Upper lobe of right lung (tissue), 1 donor: ENCODE measurements around the gene BICDL1. TPM values are rescaled to one million over a fixed set of nuclear protein-coding genes. Genes with fewer than 3 reads are reported as not detected.

Source experiments
- ATAC-seq: fragments of 200-7000 bp; cut with Tn5 transposase; one replicate; pipeline ENCODE4 v1.9.1; 2020; ENCODE audit warnings: mild to moderate bottlenecking, moderate library complexity
- DNase-seq: peaks from one replicate; pipeline ENCODE4 v3.0.0-alpha.2; 2020
- H3K27ac ChIP-seq: fragments of 200-600 bp; one replicate; pipeline ENCODE4 v1.8.0; 2022
- H3K27me3 ChIP-seq: fragments of 200-600 bp; one replicate; pipeline ENCODE4 v1.8.0; 2022; ENCODE audit warnings: mild to moderate bottlenecking
- H3K36me3 ChIP-seq: fragments of 200-600 bp; one replicate; pipeline ENCODE4 v1.8.0; 2022
- H3K4me1 ChIP-seq: fragments of 200-600 bp; one replicate; pipeline ENCODE4 v1.8.0; 2022
- H3K4me3 ChIP-seq: fragments of 200-600 bp; one replicate; pipeline ENCODE4 v1.8.0; 2022; ENCODE audit warnings: mild to moderate bottlenecking
- H3K9me3 ChIP-seq: fragments of 200-600 bp; one replicate; pipeline ENCODE4 v1.8.0; 2022
- intact Hi-C: fragments of 100-400 bp; cut with DNase I; formaldehyde crosslinking; loops from one replicate; pipeline ENCODE4 v1.11.0; 2022
- total RNA-seq: library from RNA; stranded (reverse); fragmentation: NEBNext Ultra II Directional; extraction: Animal tissue kit (Norgen Biotek cat#: 25700); gene quantifications from one replicate; pipeline ENCODE4 v1.2.1, GENCODE V29; 2021
- TF ChIP-seq, protein P1 (sequence below): fragments of 200-600 bp; IDR thresholded peaks from one replicate; pipeline ENCODE4 v1.8.0; 2022; ENCODE audit warnings: antibody characterized with exemption
- donor health status: DM: no; HTN: yes; CAD: no; lungs with severe emphysema.

Gene BICDL1
- total RNA-seq, 1 donor from 2014 or later: 20.6 TPM

DNA sequence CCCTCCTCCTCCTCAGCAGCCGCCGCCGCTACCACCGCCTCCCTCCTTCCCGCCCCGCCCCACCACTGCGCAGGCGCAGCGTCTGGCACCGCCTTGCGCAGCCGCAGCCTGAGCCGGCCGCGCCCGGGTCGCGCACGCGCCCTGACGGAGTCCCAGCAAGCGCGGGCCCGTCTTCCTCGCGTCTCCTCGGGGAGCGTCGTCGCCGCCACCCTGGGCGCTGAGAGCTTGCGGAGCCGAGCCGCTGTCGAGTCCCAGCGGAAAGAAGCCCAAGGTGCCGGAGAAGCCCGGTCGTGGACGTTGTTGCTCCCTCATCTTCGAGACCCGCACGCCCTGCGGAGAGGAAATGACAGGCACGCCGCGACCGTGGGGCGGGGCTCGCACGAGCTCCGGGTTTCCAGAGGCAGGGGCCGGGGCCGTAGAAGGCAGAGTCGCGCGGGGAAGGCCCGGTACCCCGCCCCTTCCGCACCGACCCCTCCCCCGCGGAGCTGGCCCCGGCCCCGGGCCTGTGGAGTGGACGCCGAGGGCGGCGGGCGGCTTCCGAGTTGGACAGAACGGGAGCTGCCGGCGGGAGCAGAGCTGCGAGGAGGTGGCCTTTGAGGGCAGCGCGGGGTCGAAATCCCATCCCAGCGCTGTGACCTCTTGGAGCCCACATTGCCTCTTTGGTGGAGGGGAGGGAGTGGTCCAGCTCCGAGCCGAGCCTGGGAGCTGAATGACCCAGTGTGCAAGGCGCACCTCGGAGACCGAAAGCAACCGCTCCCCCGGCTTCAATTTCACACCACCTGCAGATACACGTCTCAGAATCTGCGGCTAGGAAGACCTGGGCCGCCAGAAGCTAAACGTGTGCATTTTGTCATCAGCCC, 128.0 kb downstream of the BICDL1 start:
- Histone ChIP-seq H3K4me1 (peaks cover 38% of the 10 kb centered on the region), H3K27ac (peak overlapping the region; percentile 96), H3K9me3 (no peaks in the 10 kb centered on the region), H3K36me3 (peaks cover 17% of the 10 kb centered on the region), H3K27me3 (no peaks in the 10 kb centered on the region), H3K4me3 (peak overlapping the region; percentile 87)
- TF ChIP-seq, protein P1, sequence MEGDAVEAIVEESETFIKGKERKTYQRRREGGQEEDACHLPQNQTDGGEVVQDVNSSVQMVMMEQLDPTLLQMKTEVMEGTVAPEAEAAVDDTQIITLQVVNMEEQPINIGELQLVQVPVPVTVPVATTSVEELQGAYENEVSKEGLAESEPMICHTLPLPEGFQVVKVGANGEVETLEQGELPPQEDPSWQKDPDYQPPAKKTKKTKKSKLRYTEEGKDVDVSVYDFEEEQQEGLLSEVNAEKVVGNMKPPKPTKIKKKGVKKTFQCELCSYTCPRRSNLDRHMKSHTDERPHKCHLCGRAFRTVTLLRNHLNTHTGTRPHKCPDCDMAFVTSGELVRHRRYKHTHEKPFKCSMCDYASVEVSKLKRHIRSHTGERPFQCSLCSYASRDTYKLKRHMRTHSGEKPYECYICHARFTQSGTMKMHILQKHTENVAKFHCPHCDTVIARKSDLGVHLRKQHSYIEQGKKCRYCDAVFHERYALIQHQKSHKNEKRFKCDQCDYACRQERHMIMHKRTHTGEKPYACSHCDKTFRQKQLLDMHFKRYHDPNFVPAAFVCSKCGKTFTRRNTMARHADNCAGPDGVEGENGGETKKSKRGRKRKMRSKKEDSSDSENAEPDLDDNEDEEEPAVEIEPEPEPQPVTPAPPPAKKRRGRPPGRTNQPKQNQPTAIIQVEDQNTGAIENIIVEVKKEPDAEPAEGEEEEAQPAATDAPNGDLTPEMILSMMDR: no peak
- DNase-seq (peak; percentile 98), ATAC-seq (peak; percentile 96)
- intact Hi-C loops: no loop called here

DNA sequence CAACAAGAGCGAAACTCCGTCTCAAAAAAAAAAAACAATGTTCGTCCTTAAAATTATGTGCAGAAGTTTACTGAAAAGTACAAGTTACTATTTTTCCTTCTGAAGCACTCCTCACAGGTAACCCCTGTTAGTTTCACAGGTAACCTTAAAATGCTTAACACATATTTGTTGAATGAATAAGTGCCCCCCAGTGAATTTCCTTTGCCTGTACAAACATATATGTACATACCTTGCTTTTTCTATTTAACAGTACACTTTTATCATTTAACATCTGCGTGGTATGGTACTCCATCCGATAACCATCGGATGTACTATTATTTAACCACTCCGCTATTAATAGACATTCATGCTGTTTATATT, 128.9 kb downstream of the BICDL1 start:
- no peak for DNase-seq
- H3K4me1 ChIP-seq: peaks cover 35% of the 10 kb centered on the region

DNA sequence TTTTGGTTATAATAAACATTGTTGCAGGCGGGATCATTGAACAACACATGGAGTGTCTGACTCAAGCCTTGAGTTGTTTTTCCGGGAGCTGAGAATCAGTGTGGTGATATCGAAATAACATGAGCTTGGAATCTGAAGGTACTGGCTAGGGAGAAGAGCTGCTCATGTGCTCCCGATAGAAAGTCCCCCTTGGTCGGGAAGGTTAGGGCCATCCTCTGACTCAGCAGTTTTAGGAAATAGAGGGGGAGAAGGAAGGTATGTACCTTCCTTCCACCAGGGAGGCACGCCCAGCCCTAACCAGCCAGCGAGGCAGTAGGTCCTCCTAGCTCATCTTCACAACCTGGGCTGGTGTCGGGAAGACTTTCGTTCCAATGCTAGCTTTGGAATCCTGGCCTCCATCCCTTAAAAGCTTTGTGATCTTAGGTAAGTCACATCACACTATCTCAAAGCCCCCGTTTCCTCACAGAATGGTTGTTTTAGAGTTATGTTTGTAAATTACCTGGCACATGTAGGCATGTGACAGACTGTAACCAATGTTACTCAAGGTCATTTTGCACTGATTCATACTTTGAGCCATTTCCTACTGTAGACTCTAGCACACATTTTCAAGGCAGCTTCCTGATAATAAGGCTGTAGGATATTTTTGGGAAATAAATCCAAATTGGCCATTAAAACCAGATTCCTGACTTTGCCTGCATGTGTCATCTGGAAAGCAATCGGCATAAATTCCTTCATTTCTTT, 129.5 kb downstream of the BICDL1 start:
- TF ChIP-seq, protein P1: no peak
- intact Hi-C loops: no loop called here
- no peaks in the 10 kb centered on the region for H3K27me3 ChIP-seq
- no peak for ATAC-seq
- H3K27ac ChIP-seq: no peak overlapping the region
- H3K4me3 ChIP-seq: peak overlapping the region; percentile 87
- DNase-seq: no peak
- H3K9me3 ChIP-seq: no peaks in the 10 kb centered on the region
- peaks cover 35% of the 10 kb centered on the region for H3K4me1 ChIP-seq
- H3K36me3 ChIP-seq: peaks cover 14% of the 10 kb centered on the region

More for the DNA sequence above, 128.9 kb downstream of the BICDL1 start:
- no peaks in the 10 kb centered on the region for H3K27me3 ChIP-seq
- no peak for ATAC-seq
- H3K4me3 ChIP-seq: peak overlapping the region; percentile 87
- H3K36me3 ChIP-seq: peaks cover 17% of the 10 kb centered on the region
- H3K9me3 ChIP-seq: no peaks in the 10 kb centered on the region
- intact Hi-C loops: no loop called here
- TF ChIP-seq, protein P1: no peak
- H3K27ac ChIP-seq: peak overlapping the region; percentile 96

DNA sequence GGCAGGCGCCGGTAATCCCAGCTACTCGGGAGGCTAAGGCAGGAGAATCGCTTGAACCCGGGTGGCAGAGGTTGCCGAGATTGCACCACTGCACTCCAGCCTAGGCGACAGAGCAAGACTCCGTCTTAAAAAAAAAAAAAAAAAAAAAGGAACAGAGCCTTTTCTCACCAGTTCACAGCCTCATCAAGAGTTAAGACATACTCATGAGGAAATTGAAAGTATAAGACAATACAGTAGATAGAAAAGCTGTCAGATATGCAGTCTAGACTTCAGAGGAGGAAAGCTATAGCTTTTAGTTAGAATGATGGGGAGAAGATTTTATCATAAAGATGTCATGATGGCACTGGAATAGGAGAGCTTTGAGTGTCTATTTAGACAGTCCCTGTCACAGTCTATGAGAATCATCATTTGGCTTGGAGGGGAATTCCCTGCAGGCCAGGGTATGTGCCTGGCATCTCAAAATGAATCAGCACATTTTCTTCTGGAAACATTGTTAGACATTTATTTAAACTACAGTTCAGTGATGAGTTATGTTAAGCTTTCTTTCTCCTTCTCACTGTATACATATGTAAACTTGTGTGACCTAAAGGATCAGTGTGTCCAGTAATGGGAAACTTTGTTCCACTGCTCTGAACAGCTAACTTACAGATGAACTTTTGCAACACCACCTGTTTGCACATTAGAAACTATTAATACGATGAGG, 130.4 kb downstream of the BICDL1 start:
- no peak overlapping the region for H3K27ac ChIP-seq
- intact Hi-C loops: no loop called here
- DNase-seq (no peak), ATAC-seq (no peak)
- no peak overlapping the region for H3K4me3 ChIP-seq
- H3K36me3 ChIP-seq: peaks cover 5% of the 10 kb centered on the region
- TF ChIP-seq, protein P1: no peak
- H3K27me3 ChIP-seq: no peaks in the 10 kb centered on the region
- no peaks in the 10 kb centered on the region for H3K9me3 ChIP-seq
- peaks cover 35% of the 10 kb centered on the region for H3K4me1 ChIP-seq

- Histone ChIP-seq H3K4me3 (no peak overlapping the region), H3K27ac (no peak overlapping the region), H3K27me3 (no peaks in the 10 kb centered on the region), H3K4me1 (peaks cover 26% of the 10 kb centered on the region), H3K36me3 (no peaks in the 10 kb centered on the region), H3K9me3 (no peaks in the 10 kb centered on the region)
- TF ChIP-seq, protein P1: no peak
- ATAC-seq (no peak), DNase-seq (no peak)
- intact Hi-C loops: no loop called here
Measured at GRCh38 chr12:120121343-120121742, 132.3 kb downstream of the BICDL1 start.
